Measurements from ENCODE around the gene IER2.
A peak's percentile ranks its signal among the peaks of the same experiment; 100 is the strongest.

The IER2 gene

GRCh38 chr19:13153569-13154240 is 3.5 kb downstream of the IER2 start:
- no peak for DNase-seq (ENCODE audit: extremely low spot score)
- CTCF ChIA-PET = interaction anchor here (0.5 kb wide), 1 partner anchor 140 kb away, joined by 3 read pairs; no protein-coding TSS in a partner anchor
- 0 out of 2 replicates have a peak, but pooled peaks have one; percentile 30 for TF ChIP-seq LEF1 (IDR thresholded peaks at IDR 0.05; ENCODE audit: borderline replicate concordance)
- TF ChIP-seq FOXK2 (IDR thresholded peaks at IDR 0.05) = no peak
- no peak for TF ChIP-seq ARNT (IDR thresholded peaks at IDR 0.05)
- TF ChIP-seq PKNOX1 (IDR thresholded peaks at IDR 0.05) = no peak
- POLR2A ChIA-PET = interaction anchor here (1.0 to 2.2 kb wide), 16 partner anchors 9 to 348 kb away, joined by 3 to 66 read pairs (median 9); partner anchors contain the start of genes NACC1 and RNASEH2A

- TF ChIP-seq HDGF (IDR thresholded peaks at IDR 0.05; ENCODE audit: borderline replicate concordance) = no peak
- no peak for TF ChIP-seq ARNT (IDR thresholded peaks at IDR 0.05)
- no peak for TF ChIP-seq PKNOX1 (IDR thresholded peaks at IDR 0.05)
- no peak for TF ChIP-seq LEF1 (IDR thresholded peaks at IDR 0.05; ENCODE audit: borderline replicate concordance)
- TF ChIP-seq ZNF384 (IDR thresholded peaks at IDR 0.05) = no peak
- no peak for TF ChIP-seq L3MBTL2 (conservative IDR thresholded peaks at IDR 0.05)
- no peak for TF ChIP-seq FOXA1 (IDR thresholded peaks at IDR 0.05)
- TF ChIP-seq CTBP1 (IDR thresholded peaks at IDR 0.05; ENCODE audit: borderline replicate concordance) = no peak
- no peak for TF ChIP-seq BHLHE40 (IDR thresholded peaks at IDR 0.05; ENCODE audit: borderline replicate concordance)
- TF ChIP-seq FOXK2 (IDR thresholded peaks at IDR 0.05) = no peak
- TF ChIP-seq SUZ12 (IDR thresholded peaks at IDR 0.05) = no peak
- TF ChIP-seq FOXM1 (IDR thresholded peaks at IDR 0.05; ENCODE audit: borderline replicate concordance) = no peak
- no peak for TF ChIP-seq NFRKB (IDR thresholded peaks at IDR 0.05)
- TF ChIP-seq SP1 (IDR thresholded peaks at IDR 0.05) = no peak
- no peak for TF ChIP-seq ELF4 (IDR thresholded peaks at IDR 0.05)
- TF ChIP-seq TARDBP (IDR thresholded peaks at IDR 0.05) = no peak
- ChIA-PET CTCF (interaction anchor here (0.5 to 1.0 kb wide), 2 partner anchors 87 to 141 kb away, joined by 3 read pairs; no protein-coding TSS in a partner anchor), POLR2A (interaction anchor here (1.0 to 2.0 kb wide), 5 partner anchors 9 to 41 kb away, joined by 4 to 14 read pairs (median 5); no protein-coding TSS in a partner anchor)
- no peak for DNase-seq (ENCODE audit: extremely low spot score)
These were observed 4.1 kb downstream of the IER2 start for GRCh38 chr19:13154241-13154778.

- ChIA-PET CTCF (interaction anchor here (1.0 kb wide), 1 partner anchor 86 kb away, joined by 3 read pairs; no protein-coding TSS in a partner anchor), POLR2A (interaction anchor here (0.6 to 2.0 kb wide), 6 partner anchors 8 to 40 kb away, joined by 3 to 14 read pairs (median 4); partner anchors contain the start of gene NACC1)
- TF ChIP-seq FOXM1 (IDR thresholded peaks at IDR 0.05; ENCODE audit: borderline replicate concordance) (no peak), SP1 (IDR thresholded peaks at IDR 0.05) (no peak), PKNOX1 (IDR thresholded peaks at IDR 0.05) (no peak), LEF1 (IDR thresholded peaks at IDR 0.05; ENCODE audit: borderline replicate concordance) (no peak), FOXA1 (IDR thresholded peaks at IDR 0.05) (no peak), FOXK2 (IDR thresholded peaks at IDR 0.05) (no peak), ARNT (IDR thresholded peaks at IDR 0.05) (no peak), NFRKB (IDR thresholded peaks at IDR 0.05) (no peak), HDGF (IDR thresholded peaks at IDR 0.05; ENCODE audit: borderline replicate concordance) (no peak), SUZ12 (IDR thresholded peaks at IDR 0.05) (no peak), TARDBP (IDR thresholded peaks at IDR 0.05) (no peak), ELF4 (IDR thresholded peaks at IDR 0.05) (no peak; the same call in 1 of the 2 replicates), CTBP1 (IDR thresholded peaks at IDR 0.05; ENCODE audit: borderline replicate concordance) (no peak), BHLHE40 (IDR thresholded peaks at IDR 0.05; ENCODE audit: borderline replicate concordance) (no peak), ZNF384 (IDR thresholded peaks at IDR 0.05) (no peak), L3MBTL2 (conservative IDR thresholded peaks at IDR 0.05) (no peak)
- no peak for DNase-seq (ENCODE audit: extremely low spot score)
These were observed 4.8 kb downstream of the IER2 start for GRCh38 chr19:13154911-13155471.

GRCh38 chr19:13155472-13156359 is 5.5 kb downstream of the IER2 start:
- POLR2A ChIA-PET = interaction anchor here (0.6 to 2.0 kb wide), 7 partner anchors 8 to 39 kb away, joined by 3 to 14 read pairs (median 4); partner anchors contain the start of gene NACC1
- no peak for DNase-seq (ENCODE audit: extremely low spot score)
- CTCF ChIA-PET = interaction anchor here (1.0 kb wide), 1 partner anchor 85 kb away, joined by 3 read pairs; no protein-coding TSS in a partner anchor
- TF ChIP-seq LEF1 (IDR thresholded peaks at IDR 0.05; ENCODE audit: borderline replicate concordance) (no peak), FOXM1 (IDR thresholded peaks at IDR 0.05; ENCODE audit: borderline replicate concordance) (no peak), SUZ12 (IDR thresholded peaks at IDR 0.05) (no peak), NFRKB (IDR thresholded peaks at IDR 0.05) (no peak), TARDBP (IDR thresholded peaks at IDR 0.05) (no peak), BHLHE40 (IDR thresholded peaks at IDR 0.05; ENCODE audit: borderline replicate concordance) (no peak), PKNOX1 (IDR thresholded peaks at IDR 0.05) (no peak), HDGF (IDR thresholded peaks at IDR 0.05; ENCODE audit: borderline replicate concordance) (no peak), L3MBTL2 (conservative IDR thresholded peaks at IDR 0.05) (no peak), ARNT (IDR thresholded peaks at IDR 0.05) (no peak), SP1 (IDR thresholded peaks at IDR 0.05) (no peak), CTBP1 (IDR thresholded peaks at IDR 0.05; ENCODE audit: borderline replicate concordance) (no peak), FOXA1 (IDR thresholded peaks at IDR 0.05) (no peak), FOXK2 (IDR thresholded peaks at IDR 0.05) (no peak), ZNF384 (IDR thresholded peaks at IDR 0.05) (no peak), ELF4 (IDR thresholded peaks at IDR 0.05) (no peak; the same call in 1 of the 2 replicates)
